ENCODE results near the gene PUS1.
A peak's percentile ranks its signal among the peaks of the same experiment; 100 is the strongest.
"Not testable (repeated sequence)": the region's sequence is repeated elsewhere in the genome, so short reads cannot be mapped to it uniquely, and the experiment has no call there.

Gene PUS1

DNA sequence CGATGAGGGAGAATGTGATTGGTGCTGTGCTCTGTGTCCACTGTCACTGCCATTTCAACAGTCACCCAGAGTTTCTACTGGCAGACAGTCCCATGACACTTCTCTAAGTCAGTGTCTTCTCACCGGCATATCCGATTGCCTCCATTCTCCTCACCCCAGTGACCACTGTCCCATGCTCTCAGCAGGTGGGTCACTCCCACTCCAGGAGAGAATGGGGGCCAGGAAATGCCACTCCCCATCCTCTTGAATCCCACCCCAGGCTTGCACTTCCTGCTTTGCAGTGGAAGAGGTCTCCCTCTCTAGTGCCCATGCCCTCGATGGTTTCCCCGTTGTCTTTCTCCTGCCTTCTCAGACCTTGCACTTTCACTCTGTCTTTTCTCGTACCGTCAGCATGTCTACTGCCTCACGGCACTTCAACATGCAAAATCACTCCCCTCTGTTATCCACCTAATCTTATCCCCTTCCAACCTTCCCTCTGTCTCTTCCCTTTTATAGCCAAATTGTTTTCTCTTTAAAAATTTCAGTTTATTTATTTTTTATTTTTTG, 18.5 kb downstream of the PUS1 start:
- no peaks in the 10 kb centered on the region for H3K9me3 ChIP-seq (ENCODE audit: control insufficient read depth, insufficient read depth, low read length)
- H3K9ac ChIP-seq (ENCODE audit: low read depth, low read length) = no peak overlapping the region
- H3K4me1 ChIP-seq (ENCODE audit: insufficient read depth, low read length) = peaks cover 7% of the 10 kb centered on the region; the same call in 1 of the 2 replicates
- H3K36me3 ChIP-seq (ENCODE audit: insufficient read depth, low read length) = peaks cover 5% of the 10 kb centered on the region; the same call in 1 of the 2 replicates

DNA sequence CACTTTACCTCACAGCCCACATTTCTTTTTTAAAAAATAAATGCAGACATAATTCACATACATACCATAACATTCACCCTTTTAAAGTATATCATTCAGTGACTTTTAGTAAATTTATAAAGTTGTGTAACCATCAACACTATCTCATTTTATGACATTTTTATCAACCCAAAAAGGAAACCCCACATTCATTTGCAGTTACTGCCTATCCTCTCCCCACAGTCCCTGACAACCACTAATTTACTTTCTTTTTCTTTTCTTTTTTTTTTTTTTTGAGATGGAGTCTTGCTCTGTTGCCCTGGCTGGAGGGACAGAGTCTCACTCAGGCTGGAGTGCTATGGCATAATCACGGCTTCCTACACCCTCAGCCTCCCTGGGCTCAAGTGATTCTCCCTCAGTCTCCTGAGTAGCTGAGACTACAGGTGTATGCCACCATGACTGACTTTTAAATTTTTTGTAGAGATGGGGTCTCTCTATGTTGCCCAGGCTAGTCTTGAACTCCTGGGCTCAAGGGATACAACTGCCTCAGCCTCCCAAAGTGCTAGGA, 19.2 kb downstream of the PUS1 start:
- Histone ChIP-seq H3K9me3 (ENCODE audit: control insufficient read depth, insufficient read depth, low read length) (no peaks in the 10 kb centered on the region), H3K9ac (ENCODE audit: low read depth, low read length) (no peak overlapping the region), H3K4me1 (ENCODE audit: insufficient read depth, low read length) (peaks cover 7% of the 10 kb centered on the region; the same call in 1 of the 2 replicates), H3K36me3 (ENCODE audit: insufficient read depth, low read length) (no peaks in the 10 kb centered on the region)

DNA sequence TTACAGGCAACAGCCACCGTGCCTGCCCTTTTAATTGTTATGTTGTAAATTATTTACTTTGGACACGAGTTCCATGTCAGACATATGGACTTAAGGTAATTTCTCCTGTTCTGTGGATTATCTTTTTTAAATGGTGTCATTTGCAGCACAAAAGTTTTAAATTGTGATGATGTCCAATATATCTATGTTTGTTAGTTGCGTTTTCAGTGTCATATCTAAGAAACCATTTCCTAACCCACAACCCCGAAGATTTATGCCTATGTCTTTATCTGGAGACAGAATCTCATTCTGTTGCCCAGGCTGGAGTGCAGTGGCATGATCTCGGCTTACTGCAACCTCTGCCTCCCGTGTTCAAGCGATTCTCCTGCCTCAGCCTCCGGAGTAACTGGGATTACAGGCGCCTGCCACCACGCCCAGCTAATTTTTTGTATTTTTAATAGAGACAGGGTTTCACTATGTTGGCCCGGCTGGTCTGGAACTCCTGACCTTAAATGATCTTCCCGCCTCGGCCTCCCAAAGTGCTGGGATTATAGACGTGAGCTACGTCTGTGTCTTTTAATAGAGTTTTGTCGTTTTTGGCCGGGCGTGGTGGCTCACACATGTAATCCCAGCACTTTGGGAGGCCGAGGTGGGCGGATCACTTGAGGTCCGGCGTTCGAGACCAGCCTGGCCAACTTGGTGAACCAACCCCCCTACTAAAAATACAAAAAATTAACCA, 19.8 kb downstream of the PUS1 start:
- not testable (repeated sequence) for H3K9me3 ChIP-seq (ENCODE audit: control insufficient read depth, insufficient read depth, low read length); H3K4me1 ChIP-seq (ENCODE audit: insufficient read depth, low read length); H3K36me3 ChIP-seq (ENCODE audit: insufficient read depth, low read length)
- peak overlapping the region; percentile 60; the same call in 1 of the 2 replicates for H3K9ac ChIP-seq (ENCODE audit: low read depth, low read length)

DNA sequence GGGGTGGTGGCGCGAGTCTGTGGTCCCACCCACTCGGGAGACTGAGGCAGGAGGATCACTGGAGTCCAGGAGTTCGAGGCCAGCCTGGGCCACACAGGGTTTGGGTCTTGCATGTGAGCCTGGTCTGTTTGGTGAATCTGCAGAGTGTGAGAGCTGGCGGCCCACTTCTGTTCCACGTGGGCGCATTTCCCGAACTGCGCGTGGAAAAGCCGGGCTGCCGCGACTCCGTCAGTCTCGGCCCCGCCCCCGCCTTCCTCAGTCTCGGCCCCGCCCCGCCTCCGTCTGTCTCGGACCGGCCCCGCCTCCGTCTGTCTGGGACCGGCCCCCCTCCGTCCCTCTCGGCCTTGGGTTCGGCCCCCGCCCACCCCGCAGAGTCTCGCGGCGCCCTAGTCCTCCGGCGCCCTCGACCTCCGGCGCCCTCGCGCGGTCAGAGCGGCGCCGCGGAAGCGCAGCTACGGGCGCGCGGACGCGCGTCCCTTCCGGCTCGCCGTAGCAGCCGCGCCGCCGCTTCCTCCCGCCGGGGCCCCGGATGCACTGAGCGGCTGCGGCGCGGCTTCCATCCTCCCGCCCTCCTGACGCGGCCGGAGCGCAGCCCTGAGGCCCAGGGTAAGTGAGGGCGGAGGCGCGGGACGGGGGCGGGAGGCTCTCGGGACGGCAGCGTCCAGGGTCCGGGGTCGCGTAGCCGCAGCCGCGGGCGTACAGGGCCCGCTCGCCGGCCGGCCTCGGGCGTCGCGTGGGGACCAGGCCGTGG, 20.5 kb downstream of the PUS1 start, which contains the start of gene EP400:
EP400 (plus strand) TSS at position 512 of the 751 bp plus-strand sequence. CDS start 10,678 bp downstream, outside the sequence.
- H3K9ac ChIP-seq (ENCODE audit: low read depth, low read length) = peak within 1 kb of the TSS; percentile 98
- H3K4me1 ChIP-seq (ENCODE audit: insufficient read depth, low read length) = peaks cover 7% of the 10 kb centered on the region; the same call in 1 of the 2 replicates
- no peaks in the 10 kb centered on the region for H3K36me3 ChIP-seq (ENCODE audit: insufficient read depth, low read length)
- H3K9me3 ChIP-seq (ENCODE audit: control insufficient read depth, insufficient read depth, low read length) = no peaks in the 10 kb centered on the region

DNA sequence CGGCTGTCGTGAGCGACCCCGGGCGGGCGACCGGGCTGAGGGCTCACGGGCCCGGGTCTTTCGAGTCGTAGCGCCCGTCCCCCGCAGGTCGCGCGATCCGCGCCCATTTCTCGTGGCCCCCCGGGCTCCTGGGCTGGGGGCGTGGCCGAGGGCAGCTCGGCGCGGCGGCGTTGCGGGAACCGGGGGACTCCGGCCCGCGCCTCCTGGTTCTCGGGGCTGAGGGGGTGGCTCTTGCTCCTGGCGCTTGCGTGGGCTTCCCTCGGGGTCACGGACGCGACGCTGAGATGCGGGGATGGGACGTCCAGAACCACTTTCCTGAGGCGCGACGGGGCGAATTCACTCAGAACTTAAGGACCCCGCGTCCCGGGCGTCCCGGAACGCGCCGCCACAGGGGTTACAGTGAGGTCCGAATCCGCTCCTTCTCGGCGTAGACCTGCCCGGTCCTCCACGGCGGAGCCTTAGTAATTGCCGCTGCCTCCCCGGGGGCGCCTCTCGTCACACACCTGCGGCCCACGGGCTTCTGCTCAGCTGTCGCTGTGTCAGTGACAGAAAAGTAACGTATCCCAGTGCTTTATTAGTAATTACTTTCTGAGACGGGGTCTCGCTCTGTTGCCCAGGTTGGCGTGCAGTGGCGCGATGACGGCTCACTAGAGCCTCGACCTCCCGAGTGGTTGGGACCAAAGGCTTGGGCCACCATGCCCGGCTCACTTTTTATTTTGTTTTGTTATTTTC, 21.3 kb downstream of the PUS1 start:
- Histone ChIP-seq H3K4me1 (ENCODE audit: insufficient read depth, low read length) (peaks cover 7% of the 10 kb centered on the region; the same call in 1 of the 2 replicates), H3K36me3 (ENCODE audit: insufficient read depth, low read length) (no peaks in the 10 kb centered on the region), H3K9ac (ENCODE audit: low read depth, low read length) (peak overlapping the region; percentile 98), H3K9me3 (ENCODE audit: control insufficient read depth, insufficient read depth, low read length) (no peaks in the 10 kb centered on the region)

DNA sequence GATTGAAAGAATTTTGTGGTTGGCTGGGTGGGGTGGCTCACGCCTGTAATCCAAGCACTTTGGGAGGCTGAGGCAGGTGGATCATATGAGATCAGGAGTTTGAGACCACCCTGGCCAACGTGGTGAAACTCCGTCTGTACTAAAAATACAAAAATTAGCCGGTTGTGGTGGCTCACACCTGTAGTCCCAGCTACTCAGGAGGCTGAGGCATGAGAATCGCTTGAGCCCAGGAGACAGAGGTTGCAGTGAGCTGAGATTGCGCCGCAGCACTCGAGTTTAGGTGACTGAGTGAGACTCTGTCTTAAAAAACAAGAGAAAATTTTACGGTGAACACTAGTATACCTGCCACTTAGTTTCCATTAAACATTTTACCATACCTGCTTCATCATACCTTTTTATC, 24.7 kb downstream of the PUS1 start:
- not testable (repeated sequence) for H3K4me1 ChIP-seq (ENCODE audit: insufficient read depth, low read length); H3K9ac ChIP-seq (ENCODE audit: low read depth, low read length); H3K9me3 ChIP-seq (ENCODE audit: control insufficient read depth, insufficient read depth, low read length); H3K36me3 ChIP-seq (ENCODE audit: insufficient read depth, low read length)

DNA sequence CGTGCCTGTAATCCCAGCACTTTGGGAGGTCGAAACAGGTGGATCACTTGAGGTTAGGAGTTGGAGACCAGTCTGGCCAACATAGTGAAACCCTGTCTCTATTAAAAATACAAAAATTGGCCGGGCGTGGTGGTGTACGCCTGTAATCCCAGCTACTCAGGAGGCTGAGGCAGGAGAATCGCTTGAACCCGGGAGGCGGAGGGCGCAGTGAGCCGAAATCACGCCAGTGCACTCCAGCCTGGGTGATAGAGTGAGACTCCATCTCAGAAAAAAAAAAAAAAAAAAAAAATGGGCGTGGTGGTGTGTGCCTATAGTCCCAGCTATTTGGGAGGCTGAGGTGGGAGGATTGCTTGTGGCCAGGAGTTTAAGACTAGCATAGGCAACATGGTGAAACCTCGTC, 25.4 kb downstream of the PUS1 start:
- not testable (repeated sequence) for H3K36me3 ChIP-seq (ENCODE audit: insufficient read depth, low read length); H3K4me1 ChIP-seq (ENCODE audit: insufficient read depth, low read length); H3K9me3 ChIP-seq (ENCODE audit: control insufficient read depth, insufficient read depth, low read length); H3K9ac ChIP-seq (ENCODE audit: low read depth, low read length)

DNA sequence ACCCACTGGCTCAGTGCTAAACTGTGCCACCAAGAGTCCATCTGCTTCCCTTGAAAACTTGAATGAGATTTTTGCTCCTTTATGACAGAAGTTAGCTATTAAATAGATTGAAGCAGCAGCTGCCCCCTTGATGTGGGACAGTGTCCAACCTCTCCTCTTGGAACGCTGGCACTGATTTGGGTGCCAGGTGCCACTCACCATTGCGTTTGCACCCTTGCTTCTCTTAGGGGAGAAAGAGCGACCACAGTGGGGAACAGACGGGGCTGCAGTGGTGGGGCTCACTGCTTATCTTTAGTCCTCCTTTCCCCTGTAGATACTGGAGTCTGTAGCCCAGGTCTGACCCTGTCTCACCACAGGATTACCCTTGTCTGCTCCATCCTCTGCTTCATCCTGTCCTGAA, 30.0 kb downstream of the PUS1 start:
- H3K36me3 ChIP-seq (ENCODE audit: insufficient read depth, low read length) = peaks cover 5% of the 10 kb centered on the region; the same call in 1 of the 2 replicates
- no peaks in the 10 kb centered on the region for H3K9me3 ChIP-seq (ENCODE audit: control insufficient read depth, insufficient read depth, low read length)
- H3K4me1 ChIP-seq (ENCODE audit: insufficient read depth, low read length) = peaks cover 4% of the 10 kb centered on the region; the same call in 1 of the 2 replicates
- H3K9ac ChIP-seq (ENCODE audit: low read depth, low read length) = no peak overlapping the region

DNA sequence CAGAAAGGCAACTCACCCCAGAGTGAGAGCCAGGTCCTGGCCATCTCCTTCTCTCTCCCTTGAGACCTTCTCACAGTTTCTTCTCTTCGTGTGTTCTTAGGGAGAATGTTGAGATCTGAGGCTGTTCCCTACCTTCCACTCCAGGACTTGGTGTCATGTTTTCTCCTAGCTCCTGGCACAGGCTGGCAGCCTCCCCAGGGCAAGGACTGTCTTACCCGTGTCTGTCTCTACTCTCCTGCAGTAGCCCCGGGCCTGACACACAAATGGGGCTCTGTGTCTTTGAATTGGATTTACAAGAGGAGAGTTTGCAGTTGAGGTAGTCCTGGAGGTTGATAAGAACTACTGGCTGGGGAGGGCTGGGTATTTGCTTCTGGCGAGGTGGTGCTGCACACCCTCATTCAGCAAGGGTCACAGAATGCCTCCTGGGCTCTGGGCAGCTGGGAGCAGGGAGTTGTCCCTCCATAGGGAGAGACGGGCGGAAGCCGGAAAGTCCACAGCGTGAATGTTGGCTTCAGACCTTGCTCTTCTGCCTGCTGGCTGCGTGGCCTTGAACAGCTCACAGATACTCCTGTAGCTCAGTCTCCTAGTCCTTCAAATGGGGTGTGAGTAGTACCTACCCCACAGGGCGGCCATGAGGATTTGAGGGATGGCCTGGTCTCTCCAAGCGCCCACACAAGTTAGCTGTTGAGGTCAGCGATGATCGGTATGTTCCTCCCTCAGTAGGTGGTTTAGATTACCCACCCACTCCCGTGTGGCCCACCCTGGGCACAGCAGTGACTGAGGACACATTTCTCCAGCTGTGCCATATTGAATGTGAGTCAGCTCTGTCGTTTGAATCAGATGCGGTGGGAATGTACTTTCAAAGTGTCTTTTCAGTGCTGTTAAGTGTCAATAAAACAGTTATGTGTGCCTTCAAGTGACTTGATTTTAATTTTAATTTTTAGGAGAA, 30.8 kb downstream of the PUS1 start:
- peaks cover 4% of the 10 kb centered on the region; the same call in 1 of the 2 replicates for H3K4me1 ChIP-seq (ENCODE audit: insufficient read depth, low read length)

DNA sequence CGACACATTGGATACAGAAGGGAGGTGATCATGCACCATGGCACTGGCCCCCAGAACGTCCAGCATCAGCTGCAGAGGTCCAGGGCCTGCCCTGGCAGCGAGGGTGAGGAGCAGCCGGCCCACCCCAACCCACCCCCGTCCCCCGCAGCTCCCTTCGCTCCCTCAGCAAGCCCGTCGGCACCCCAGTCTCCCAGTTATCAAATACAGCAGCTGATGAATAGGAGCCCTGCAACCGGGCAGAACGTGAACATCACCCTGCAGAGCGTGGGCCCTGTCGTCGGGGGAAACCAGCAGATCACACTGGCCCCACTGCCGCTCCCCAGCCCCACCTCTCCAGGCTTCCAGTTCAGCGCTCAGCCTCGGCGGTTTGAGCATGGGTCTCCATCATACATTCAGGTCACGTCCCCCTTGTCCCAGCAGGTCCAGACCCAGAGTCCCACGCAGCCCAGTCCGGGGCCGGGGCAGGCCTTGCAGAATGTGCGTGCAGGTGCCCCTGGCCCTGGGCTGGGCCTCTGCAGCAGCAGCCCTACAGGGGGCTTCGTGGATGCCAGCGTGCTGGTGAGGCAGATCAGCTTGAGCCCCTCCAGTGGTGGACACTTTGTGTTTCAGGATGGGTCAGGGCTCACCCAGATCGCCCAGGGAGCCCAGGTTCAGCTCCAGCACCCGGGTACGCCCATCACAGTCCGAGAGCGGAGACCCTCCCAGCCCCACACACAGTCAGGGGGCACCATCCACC, 31.7 kb downstream of the PUS1 start:
- not testable (repeated sequence) for H3K36me3 ChIP-seq (ENCODE audit: insufficient read depth, low read length); H3K9me3 ChIP-seq (ENCODE audit: control insufficient read depth, insufficient read depth, low read length); H3K9ac ChIP-seq (ENCODE audit: low read depth, low read length); H3K4me1 ChIP-seq (ENCODE audit: insufficient read depth, low read length)

More for the DNA sequence above, 30.8 kb downstream of the PUS1 start:
- Histone ChIP-seq H3K36me3 (ENCODE audit: insufficient read depth, low read length) (peaks cover 5% of the 10 kb centered on the region; the same call in 1 of the 2 replicates), H3K9me3 (ENCODE audit: control insufficient read depth, insufficient read depth, low read length) (no peaks in the 10 kb centered on the region), H3K9ac (ENCODE audit: low read depth, low read length) (no peak overlapping the region)

DNA sequence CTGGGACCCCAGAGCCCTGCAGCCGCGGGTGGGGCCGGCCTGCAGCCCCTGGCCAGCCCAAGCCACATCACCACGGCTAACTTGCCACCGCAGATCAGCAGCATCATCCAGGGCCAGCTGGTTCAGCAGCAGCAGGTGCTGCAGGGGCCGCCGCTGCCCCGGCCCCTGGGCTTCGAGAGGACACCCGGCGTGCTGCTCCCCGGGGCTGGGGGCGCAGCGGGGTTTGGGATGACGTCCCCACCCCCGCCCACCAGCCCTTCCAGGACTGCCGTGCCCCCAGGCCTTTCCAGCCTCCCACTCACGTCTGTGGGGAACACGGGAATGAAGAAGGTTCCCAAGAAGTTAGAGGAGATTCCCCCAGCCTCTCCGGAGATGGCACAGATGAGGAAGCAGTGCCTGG, 32.3 kb downstream of the PUS1 start:
- H3K9ac ChIP-seq (ENCODE audit: low read depth, low read length); H3K4me1 ChIP-seq (ENCODE audit: insufficient read depth, low read length); H3K9me3 ChIP-seq (ENCODE audit: control insufficient read depth, insufficient read depth, low read length); H3K36me3 ChIP-seq (ENCODE audit: insufficient read depth, low read length): not testable (repeated sequence)

DNA sequence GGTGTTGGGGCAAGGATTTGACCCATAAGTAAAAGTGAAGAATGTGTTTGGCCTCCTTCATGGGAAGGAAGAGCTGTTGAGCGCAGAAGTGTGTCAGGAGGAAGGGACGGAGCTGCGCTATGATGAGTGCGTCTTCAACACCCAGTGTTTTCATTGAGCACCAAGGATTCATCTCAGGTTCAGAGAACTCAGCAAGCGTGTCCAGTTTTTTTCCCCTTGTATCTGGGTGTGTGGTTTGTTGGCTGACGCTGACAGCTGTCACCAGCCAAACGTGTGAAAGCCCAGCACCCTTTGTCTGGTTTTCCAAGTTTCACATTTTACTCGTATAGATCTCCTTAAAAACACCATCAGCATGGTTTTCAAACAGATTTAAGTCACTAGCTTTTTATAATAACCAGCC, 33.0 kb downstream of the PUS1 start:
- Histone ChIP-seq H3K9ac (ENCODE audit: low read depth, low read length) (no peak overlapping the region), H3K36me3 (ENCODE audit: insufficient read depth, low read length) (peaks cover 5% of the 10 kb centered on the region; the same call in 1 of the 2 replicates), H3K9me3 (ENCODE audit: control insufficient read depth, insufficient read depth, low read length) (no peaks in the 10 kb centered on the region), H3K4me1 (ENCODE audit: insufficient read depth, low read length) (no peaks in the 10 kb centered on the region)

DNA sequence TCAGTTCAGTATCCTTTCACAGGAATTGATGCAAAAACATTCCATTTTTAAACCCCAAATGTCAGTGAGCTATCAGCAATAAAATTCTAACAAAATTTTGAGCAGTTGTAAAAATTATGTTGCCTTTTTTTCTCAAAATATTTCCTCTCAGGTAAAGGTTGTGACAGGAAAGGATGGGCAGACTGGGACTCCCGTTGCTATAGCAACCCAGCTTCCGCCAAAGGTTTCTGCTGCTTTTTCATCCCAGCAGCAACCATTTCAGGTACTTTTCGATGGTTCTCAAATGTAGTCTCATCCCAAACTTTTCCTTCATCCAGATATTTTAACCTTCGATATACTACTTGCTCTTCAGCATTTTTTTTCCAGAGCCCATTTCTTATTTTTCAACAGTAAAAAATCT, 34.3 kb downstream of the PUS1 start:
- Histone ChIP-seq H3K9me3 (ENCODE audit: control insufficient read depth, insufficient read depth, low read length) (no peaks in the 10 kb centered on the region), H3K4me1 (ENCODE audit: insufficient read depth, low read length) (no peaks in the 10 kb centered on the region), H3K36me3 (ENCODE audit: insufficient read depth, low read length) (peaks cover 5% of the 10 kb centered on the region; the same call in 1 of the 2 replicates), H3K9ac (ENCODE audit: low read depth, low read length) (no peak overlapping the region)
